ENCODE results near the gene ANGPTL5. TPM values are rescaled to one million over a fixed set of nuclear protein-coding genes. Genes with fewer than 3 reads are reported as not detected.
A peak's percentile ranks its signal among the peaks of the same experiment; 100 is the strongest.

Gene ANGPTL5
- total and polyA plus RNA-seq, 3 donors from 2014 or later = 0.31 to 0.74 (median 0.62) TPM

DNA sequence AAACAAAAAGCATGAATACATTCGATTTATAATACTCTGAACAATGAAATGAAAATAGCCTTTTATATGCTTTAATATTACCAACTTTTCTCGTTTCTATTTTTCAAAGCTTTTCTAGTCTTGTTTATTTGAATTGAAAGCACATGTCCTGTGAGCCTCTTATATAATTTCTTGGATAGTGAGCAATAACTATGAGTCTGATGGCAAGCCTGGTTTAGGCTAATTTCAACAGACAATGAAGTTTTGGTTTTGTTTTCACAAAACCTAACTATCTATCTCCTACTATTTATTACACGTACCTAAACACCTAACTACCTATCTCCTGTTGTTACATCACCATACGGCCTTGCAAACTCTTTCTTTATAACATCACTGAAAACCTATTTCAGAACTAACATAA, 30.7 kb downstream of the ANGPTL5 start:
- no peak for DNase-seq
- 89 to 90% methylated on average over 4 of the region's 4 CpGs for WGBS, 2 donors
- H3K36me3 ChIP-seq (ENCODE audit: low read depth, missing control alignments) = no peaks in the 10 kb centered on the region
- H3K9me3 ChIP-seq = no peaks in the 10 kb centered on the region
- TF ChIP-seq POLR2A (IDR thresholded peaks at IDR 0.05) (no peak), CTCF (IDR thresholded peaks at IDR 0.05) (no peak)
- H3K4me1 ChIP-seq = no peaks in the 10 kb centered on the region
- H3K27ac ChIP-seq = no peak overlapping the region
- intact Hi-C loops (cut with DNase I; ENCODE audit: low total_unique reads) = no loop called here
- no peaks in the 10 kb centered on the region for H3K27me3 ChIP-seq
- no peak overlapping the region for H3K4me3 ChIP-seq

- Histone ChIP-seq H3K4me3 (no peak overlapping the region), H3K27ac (no peak overlapping the region), H3K27me3 (no peaks in the 10 kb centered on the region), H3K9me3 (no peaks in the 10 kb centered on the region), H3K36me3 (ENCODE audit: low read depth, missing control alignments) (no peaks in the 10 kb centered on the region), H3K4me1 (no peaks in the 10 kb centered on the region)
- TF ChIP-seq POLR2A (IDR thresholded peaks at IDR 0.05) (no peak), CTCF (IDR thresholded peaks at IDR 0.05) (no peak)
- no peak for DNase-seq
- intact Hi-C loops (cut with DNase I; ENCODE audit: low total_unique reads) = no loop called here
- WGBS, 2 donors = 82 to 87% methylated on average over 2 of the region's 2 CpGs
Observed at GRCh38 chr11:101881586-101881985, 34.7 kb downstream of the ANGPTL5 start.

DNA sequence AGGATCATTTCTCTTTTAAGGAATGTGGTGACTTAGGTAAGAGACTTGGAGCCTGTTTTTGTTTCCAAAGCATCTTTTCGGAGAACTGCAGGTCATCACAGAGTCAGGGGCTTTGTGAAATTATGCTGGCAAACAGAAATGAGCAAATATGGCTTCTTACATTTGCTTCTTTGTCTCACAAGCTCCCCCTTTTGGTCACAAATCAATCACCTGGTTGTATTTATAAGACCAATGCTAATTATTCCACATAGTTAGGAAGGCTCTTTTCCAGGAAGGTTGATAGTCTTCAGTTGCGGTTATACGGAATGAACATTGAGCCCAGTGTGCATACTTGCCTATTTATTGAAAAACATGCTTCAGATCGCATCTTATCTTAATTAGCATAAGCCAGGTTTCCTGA, 36.1 kb downstream of the ANGPTL5 start:
- intact Hi-C loops (cut with DNase I; ENCODE audit: low total_unique reads) = no loop called here
- no peaks in the 10 kb centered on the region for H3K9me3 ChIP-seq
- H3K4me1 ChIP-seq = no peaks in the 10 kb centered on the region
- no peak for DNase-seq
- H3K36me3 ChIP-seq (ENCODE audit: low read depth, missing control alignments) = no peaks in the 10 kb centered on the region
- no peak for TF ChIP-seq POLR2A (IDR thresholded peaks at IDR 0.05)
- peak in 1 of 3 experiments; percentile 27 for TF ChIP-seq CTCF (IDR thresholded peaks at IDR 0.05)
- no peaks in the 10 kb centered on the region for H3K27me3 ChIP-seq
- 80 to 83% methylated on average over 4 of the region's 4 CpGs for WGBS, 2 donors
- H3K27ac ChIP-seq = no peak overlapping the region
- no peak overlapping the region for H3K4me3 ChIP-seq

- no peaks in the 10 kb centered on the region for H3K27me3 ChIP-seq
- no peaks in the 10 kb centered on the region for H3K4me1 ChIP-seq
- DNase-seq = no peak
- TF ChIP-seq POLR2A (IDR thresholded peaks at IDR 0.05) = no peak
- TF ChIP-seq CTCF (IDR thresholded peaks at IDR 0.05) = no peak
- 80 to 83% methylated on average over 6 of the region's 6 CpGs for WGBS, 2 donors
- H3K27ac ChIP-seq = no peak overlapping the region
- intact Hi-C loops (cut with DNase I; ENCODE audit: low total_unique reads) = no loop called here
- H3K4me3 ChIP-seq = no peak overlapping the region
- H3K9me3 ChIP-seq = no peaks in the 10 kb centered on the region
- no peaks in the 10 kb centered on the region for H3K36me3 ChIP-seq (ENCODE audit: low read depth, missing control alignments)
Observed at GRCh38 chr11:101872171-101872882, 44.0 kb downstream of the ANGPTL5 start.

DNA sequence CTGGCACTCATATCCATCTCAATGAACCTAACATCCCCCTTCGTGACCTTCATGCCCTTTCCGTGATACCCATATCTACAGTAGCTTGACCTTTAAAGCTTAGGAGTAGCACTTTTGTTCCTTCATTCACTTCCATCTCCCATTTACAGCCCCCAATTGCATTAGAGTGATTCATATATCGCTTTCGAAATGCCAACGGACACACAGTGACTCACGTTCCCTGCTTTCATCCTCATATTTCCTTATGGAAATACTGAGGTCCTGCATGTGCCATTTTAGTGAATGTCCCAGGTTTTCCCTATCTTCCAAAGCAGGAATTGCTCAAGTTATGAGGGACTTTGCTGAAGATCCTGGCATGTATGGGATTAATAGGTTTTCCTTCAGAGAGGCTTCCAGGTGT, 45.8 kb downstream of the ANGPTL5 start:
- Histone ChIP-seq H3K9me3 (no peaks in the 10 kb centered on the region), H3K36me3 (ENCODE audit: low read depth, missing control alignments) (no peaks in the 10 kb centered on the region), H3K27ac (no peak overlapping the region), H3K4me3 (no peak overlapping the region), H3K27me3 (no peaks in the 10 kb centered on the region), H3K4me1 (no peaks in the 10 kb centered on the region)
- WGBS, 2 donors = 94 to 96% methylated on average over 6 of the region's 6 CpGs
- intact Hi-C loops (cut with DNase I; ENCODE audit: low total_unique reads) = no loop called here
- TF ChIP-seq CTCF (IDR thresholded peaks at IDR 0.05) (no peak), POLR2A (IDR thresholded peaks at IDR 0.05) (no peak)
- DNase-seq = no peak

All from testis (tissue), 3 donors.